ENCODE measurements around the gene CITED2. TPM values are rescaled to one million over a fixed set of nuclear protein-coding genes. Genes with fewer than 3 reads are reported as not detected.
"Not testable (repeated sequence)": the region's sequence is repeated elsewhere in the genome, so short reads cannot be mapped to it uniquely, and the experiment has no call there.

Gene CITED2
- total RNA-seq, 3 donors from 2014 or later: 73.9 to 103 (median 88.1) TPM

DNA sequence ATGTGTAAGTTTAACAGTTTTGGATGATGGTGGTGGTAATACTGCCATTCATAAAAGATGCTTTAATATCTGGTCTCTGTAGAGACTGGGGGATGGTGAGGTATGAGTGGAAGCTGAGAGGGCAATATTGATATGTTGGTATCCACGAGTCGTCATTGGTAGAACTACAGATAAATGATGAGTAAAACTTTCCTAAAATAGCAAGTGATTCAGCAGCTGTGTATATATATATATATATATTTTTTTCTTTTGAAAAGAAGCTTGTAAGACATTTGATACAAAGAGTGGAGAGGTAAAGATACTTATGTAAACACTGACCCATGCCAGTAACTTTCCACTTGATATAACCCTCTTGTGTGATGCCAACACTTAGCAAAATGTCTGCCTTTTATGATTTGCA, 41.7 kb upstream of the CITED2 start:
- Histone ChIP-seq H3K4me1 (ENCODE audit: low read depth) (no peaks in the 10 kb centered on the region), H3K9me3 (no peaks in the 10 kb centered on the region), H3K36me3 (ENCODE audit: low read depth) (no peaks in the 10 kb centered on the region), H3K4me3 (no peak overlapping the region)
- DNase-seq (no peak), ATAC-seq (no peak)
- intact Hi-C loops (cut with DNase I, micrococcal nuclease): no loop called here
- TF ChIP-seq, protein P1, sequence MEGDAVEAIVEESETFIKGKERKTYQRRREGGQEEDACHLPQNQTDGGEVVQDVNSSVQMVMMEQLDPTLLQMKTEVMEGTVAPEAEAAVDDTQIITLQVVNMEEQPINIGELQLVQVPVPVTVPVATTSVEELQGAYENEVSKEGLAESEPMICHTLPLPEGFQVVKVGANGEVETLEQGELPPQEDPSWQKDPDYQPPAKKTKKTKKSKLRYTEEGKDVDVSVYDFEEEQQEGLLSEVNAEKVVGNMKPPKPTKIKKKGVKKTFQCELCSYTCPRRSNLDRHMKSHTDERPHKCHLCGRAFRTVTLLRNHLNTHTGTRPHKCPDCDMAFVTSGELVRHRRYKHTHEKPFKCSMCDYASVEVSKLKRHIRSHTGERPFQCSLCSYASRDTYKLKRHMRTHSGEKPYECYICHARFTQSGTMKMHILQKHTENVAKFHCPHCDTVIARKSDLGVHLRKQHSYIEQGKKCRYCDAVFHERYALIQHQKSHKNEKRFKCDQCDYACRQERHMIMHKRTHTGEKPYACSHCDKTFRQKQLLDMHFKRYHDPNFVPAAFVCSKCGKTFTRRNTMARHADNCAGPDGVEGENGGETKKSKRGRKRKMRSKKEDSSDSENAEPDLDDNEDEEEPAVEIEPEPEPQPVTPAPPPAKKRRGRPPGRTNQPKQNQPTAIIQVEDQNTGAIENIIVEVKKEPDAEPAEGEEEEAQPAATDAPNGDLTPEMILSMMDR (IDR thresholded peaks at IDR 0.05): no peak

DNA sequence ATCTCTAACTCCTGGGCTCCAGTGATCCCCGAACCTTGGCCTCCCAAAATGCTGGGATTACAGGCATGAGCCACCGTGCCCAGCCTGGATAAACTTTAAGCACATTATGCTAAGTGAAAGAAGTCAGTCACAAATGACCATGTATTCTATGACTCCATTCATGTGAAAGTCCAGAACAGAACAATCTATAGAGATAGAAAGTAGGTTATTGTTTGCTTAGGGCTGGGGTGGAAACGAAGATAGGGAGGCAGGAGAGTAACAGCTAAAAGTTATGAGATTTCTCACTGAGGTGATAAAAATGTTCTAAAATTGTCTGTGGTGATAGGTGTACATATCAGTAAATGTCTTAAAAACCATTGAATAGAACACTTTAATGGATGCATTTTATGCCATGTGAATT, 40.9 kb upstream of the CITED2 start:
- ATAC-seq: peak; percentile 39

DNA sequence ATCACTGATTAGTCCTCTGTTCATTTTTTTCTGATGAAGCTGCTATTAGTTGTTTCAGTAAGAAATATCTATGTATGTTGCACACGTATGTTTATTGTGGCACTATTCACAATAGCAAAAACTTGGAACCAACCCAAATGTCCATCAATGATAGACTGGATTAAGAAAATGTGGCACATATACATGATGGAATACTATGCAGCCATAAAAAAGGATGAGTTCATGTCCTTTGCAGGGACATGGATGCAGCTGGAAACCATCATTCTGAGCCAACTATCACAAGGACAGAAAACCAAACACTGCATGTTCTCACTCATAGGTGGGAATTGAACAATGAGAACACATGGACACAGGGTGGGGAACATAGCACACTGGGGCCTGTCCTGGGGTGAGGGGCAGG, 37.7 kb upstream of the CITED2 start:
- H3K4me1 ChIP-seq (ENCODE audit: low read depth); H3K36me3 ChIP-seq (ENCODE audit: low read depth); DNase-seq; H3K9me3 ChIP-seq; intact Hi-C loops (cut with DNase I, micrococcal nuclease); ATAC-seq; H3K4me3 ChIP-seq: not testable (repeated sequence)

More for the DNA sequence above, 40.9 kb upstream of the CITED2 start:
- H3K4me3 ChIP-seq: no peak overlapping the region
- TF ChIP-seq, protein P1 (IDR thresholded peaks at IDR 0.05): no peak
- H3K9me3 ChIP-seq: no peaks in the 10 kb centered on the region
- DNase-seq: no peak
- H3K4me1 ChIP-seq (ENCODE audit: low read depth): no peaks in the 10 kb centered on the region
- no peaks in the 10 kb centered on the region for H3K36me3 ChIP-seq (ENCODE audit: low read depth)
- intact Hi-C loops (cut with DNase I, micrococcal nuclease): no loop called here

DNA sequence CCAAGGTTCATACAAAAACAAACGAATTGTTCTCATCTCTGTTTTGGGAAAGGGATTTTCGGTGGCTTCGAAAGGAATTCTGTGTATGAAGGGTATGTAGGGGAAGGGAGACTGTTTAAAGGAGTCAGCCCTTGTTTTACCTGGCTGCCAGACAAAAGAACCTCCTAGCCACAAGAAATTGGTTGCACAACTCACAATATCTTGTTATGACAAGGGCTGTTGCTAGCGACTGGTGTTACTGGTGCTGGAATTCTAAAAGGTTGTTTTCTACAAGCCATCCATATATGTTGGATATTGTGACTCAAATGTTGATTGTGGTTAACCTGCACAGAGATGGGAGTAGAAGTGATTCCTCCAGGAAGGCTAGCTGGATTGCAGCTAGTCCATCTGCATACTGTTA, 34.6 kb upstream of the CITED2 start:
- Histone ChIP-seq H3K4me3 (no peak overlapping the region), H3K9me3 (no peaks in the 10 kb centered on the region), H3K36me3 (ENCODE audit: low read depth) (no peaks in the 10 kb centered on the region), H3K4me1 (ENCODE audit: low read depth) (no peaks in the 10 kb centered on the region)
- DNase-seq (no peak), ATAC-seq (no peak)
- intact Hi-C loops (cut with DNase I, micrococcal nuclease): no loop called here
- TF ChIP-seq, protein P1 (IDR thresholded peaks at IDR 0.05): no peak

DNA sequence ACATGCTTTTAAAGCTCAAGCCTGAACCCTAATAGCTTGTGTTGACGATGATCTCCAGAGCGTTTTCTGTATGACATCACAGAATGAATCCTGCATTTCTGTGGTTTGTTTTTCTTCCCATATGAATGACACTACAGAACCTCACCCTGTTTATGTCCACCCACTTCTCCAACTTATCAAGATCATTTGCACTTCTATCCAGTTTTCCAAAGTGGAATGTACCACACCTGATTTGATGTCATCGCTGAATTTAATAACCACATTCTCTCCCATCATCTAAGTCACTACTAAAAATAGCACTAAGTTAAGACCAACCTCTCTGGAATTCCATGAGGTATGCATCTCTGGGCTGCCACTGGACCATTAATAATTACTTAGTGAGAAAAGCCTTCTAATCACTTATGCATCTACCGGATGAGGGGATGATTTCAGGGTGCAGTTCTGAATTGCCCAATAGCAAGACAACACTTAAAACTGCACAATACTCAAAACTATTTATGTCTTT, 33.3 kb upstream of the CITED2 start:
- DNase-seq: no peak
- intact Hi-C loops (cut with DNase I, micrococcal nuclease): no loop called here
- TF ChIP-seq, protein P1 (IDR thresholded peaks at IDR 0.05): no peak
- ATAC-seq: no peak
- H3K4me3 ChIP-seq: no peak overlapping the region
- no peaks in the 10 kb centered on the region for H3K9me3 ChIP-seq
- H3K36me3 ChIP-seq (ENCODE audit: low read depth): no peaks in the 10 kb centered on the region
- H3K4me1 ChIP-seq (ENCODE audit: low read depth): no peaks in the 10 kb centered on the region

DNA sequence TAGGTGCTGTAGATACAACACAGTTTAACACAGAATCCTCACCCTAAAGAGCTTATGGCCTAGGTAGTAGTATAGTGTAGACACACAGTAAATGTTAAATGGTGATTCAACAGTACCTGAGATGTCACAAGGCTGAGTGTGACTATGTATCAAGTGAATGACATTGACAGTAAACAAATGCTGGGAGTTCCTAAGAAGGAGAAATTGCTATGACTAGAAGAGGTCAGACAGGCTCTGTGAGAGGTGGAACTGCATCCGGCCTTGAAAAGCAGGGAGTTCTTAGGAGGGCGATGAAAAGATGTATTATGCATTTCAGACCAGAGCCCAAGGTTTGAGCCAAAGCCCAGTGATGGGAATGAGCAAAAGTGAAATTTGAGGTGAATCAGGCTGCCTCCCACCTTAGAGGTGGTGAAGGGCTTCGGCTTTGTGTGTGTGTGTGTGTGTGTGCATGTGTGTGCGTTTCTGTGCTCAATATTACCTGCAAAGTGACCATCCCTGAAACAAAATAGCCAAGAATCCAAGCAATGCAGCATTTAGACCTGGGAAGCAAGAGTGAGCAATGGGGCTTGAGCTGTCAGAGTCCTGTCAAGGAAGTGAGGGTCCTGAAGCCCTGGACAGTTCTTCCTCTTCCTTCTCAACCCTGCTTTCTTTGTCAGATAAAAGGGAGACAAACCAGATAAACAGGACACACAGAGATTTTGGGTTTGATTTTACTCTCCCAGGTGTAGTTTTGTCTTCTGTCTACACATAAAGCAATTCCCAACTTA, 32.3 kb upstream of the CITED2 start:
- Histone ChIP-seq H3K4me1 (ENCODE audit: low read depth) (no peaks in the 10 kb centered on the region), H3K4me3 (no peak overlapping the region), H3K9me3 (no peaks in the 10 kb centered on the region), H3K36me3 (ENCODE audit: low read depth) (no peaks in the 10 kb centered on the region)
- TF ChIP-seq, protein P1 (IDR thresholded peaks at IDR 0.05): no peak
- intact Hi-C loops (cut with DNase I, micrococcal nuclease): no loop called here
- DNase-seq: no peak
- peak; percentile 20 for ATAC-seq

All from mucosa of descending colon (tissue), 3 donors.